Suprapubic skin (tissue), 4 donors: ENCODE measurements around the gene HBS1L. TPM values are rescaled to one million over a fixed set of nuclear protein-coding genes. Genes with fewer than 3 reads are reported as not detected.

Experiments used
- DNase-seq, 2 donors: peaks; one replicate each; pipeline ENCODE4 v3.0.0-alpha.2; 2019; ENCODE audit warnings: low spot score in 2 of 2
- H3K27ac ChIP-seq: fragments of 200-600 bp; sonication (generic); one replicate; pipeline ENCODE4 v1.5.1; 2019
- H3K27me3 ChIP-seq: fragments of 200-600 bp; sonication (generic); one replicate; pipeline ENCODE4 v1.5.1; 2019
- H3K36me3 ChIP-seq: fragments of 200-600 bp; sonication (generic); one replicate; pipeline ENCODE4 v1.5.1; 2019
- H3K4me1 ChIP-seq: fragments of 200-600 bp; sonication (generic); one replicate; pipeline ENCODE4 v1.5.1; 2019
- H3K4me3 ChIP-seq: fragments of 200-600 bp; sonication (generic); one replicate; pipeline ENCODE4 v1.5.1; 2019; ENCODE audit warnings: mild to moderate bottlenecking
- H3K9me3 ChIP-seq: fragments of 200-600 bp; sonication (generic); one replicate; pipeline ENCODE4 v1.5.1; 2019
- CTCF ChIP-seq, 2 donors: fragments of 200-600 bp in 1 of 2; fragments of 450-650 bp in 1 of 2; sonication (generic) in 1 of 2; IDR thresholded peaks; one replicate each; pipeline ENCODE4 v1.5.1; 2016 to 2019; ENCODE audit warnings: antibody characterized with exemption in 2 of 2, mild to moderate bottlenecking in 1 of 2, moderate library complexity in 1 of 2
- EP300 ChIP-seq: sonication (generic); formaldehyde crosslinking; IDR thresholded peaks from one replicate; pipeline ENCODE4 v1.6.1; 2017; ENCODE audit warnings: antibody characterized with exemption
- POLR2A ChIP-seq, 2 donors: fragments of 450-650 bp; IDR thresholded peaks; one replicate each; pipeline ENCODE4 v1.6.1; 2017; ENCODE audit warnings: antibody characterized with exemption in 2 of 2, mild to moderate bottlenecking in 2 of 2, moderate library complexity in 2 of 2
- POLR2AphosphoS5 ChIP-seq, 3 donors: sonication (generic); formaldehyde crosslinking; IDR thresholded peaks; one replicate each; pipeline ENCODE4 v1.6.1; 2017; ENCODE audit warnings: antibody characterized with exemption in 3 of 3
- WGBS: methylation state at CpG from one replicate; pipeline ENCODE4 v1.1.5; 2018; 5-methylcytosine and 5-hydroxymethylcytosine counted together
- total RNA-seq, 4 donors: library from RNA; depleted of rRNA; stranded (reverse); fragments of >200 nt; gene quantifications; one replicate each; pipeline ENCODE4 v1.1.0, GENCODE V29; 2016

HBS1L gene
- total RNA-seq, 4 donors from 2014 or later, result 33.9 to 43.0 (median 36.1) TPM

- Histone ChIP-seq H3K4me1 (no peaks in the 10 kb centered on the region), H3K4me3 (no peak overlapping the region), H3K9me3 (no peaks in the 10 kb centered on the region), H3K27me3 (no peaks in the 10 kb centered on the region), H3K27ac (no peak overlapping the region), H3K36me3 (no peaks in the 10 kb centered on the region)
- no peak for TF ChIP-seq CTCF (IDR thresholded peaks at IDR 0.05)
- TF ChIP-seq POLR2A (IDR thresholded peaks at IDR 0.05), result no peak
- TF ChIP-seq POLR2AphosphoS5 (IDR thresholded peaks at IDR 0.05), result no peak
- no peak for TF ChIP-seq EP300
- 76% methylated on average over 1 of the region's 1 CpG for WGBS
- DNase-seq, result no peak
Observed at GRCh38 chr6:135008941-135009290, 45.7 kb downstream of the HBS1L start.

GRCh38 chr6:135008072-135008940, 46.3 kb downstream of the HBS1L start:
- H3K27me3 ChIP-seq, result no peaks in the 10 kb centered on the region
- DNase-seq, result no peak
- no peaks in the 10 kb centered on the region for H3K4me1 ChIP-seq
- 83% methylated on average over 6 of the region's 6 CpGs for WGBS
- no peak overlapping the region for H3K27ac ChIP-seq
- no peaks in the 10 kb centered on the region for H3K36me3 ChIP-seq
- TF ChIP-seq EP300 (no peak), POLR2AphosphoS5 (IDR thresholded peaks at IDR 0.05) (no peak), POLR2A (IDR thresholded peaks at IDR 0.05) (no peak), CTCF (IDR thresholded peaks at IDR 0.05) (no peak)
- no peak overlapping the region for H3K4me3 ChIP-seq
- no peaks in the 10 kb centered on the region for H3K9me3 ChIP-seq

GRCh38 chr6:135006386-135006914, 48.2 kb downstream of the HBS1L start:
- 94% methylated on average over 3 of the region's 3 CpGs for WGBS
- no peak for TF ChIP-seq POLR2AphosphoS5 (IDR thresholded peaks at IDR 0.05)
- TF ChIP-seq POLR2A (IDR thresholded peaks at IDR 0.05), result no peak
- no peak for TF ChIP-seq EP300
- no peak for TF ChIP-seq CTCF (IDR thresholded peaks at IDR 0.05)
- Histone ChIP-seq H3K4me1 (no peaks in the 10 kb centered on the region), H3K4me3 (no peak overlapping the region), H3K9me3 (no peaks in the 10 kb centered on the region), H3K27ac (no peak overlapping the region), H3K27me3 (no peaks in the 10 kb centered on the region), H3K36me3 (no peaks in the 10 kb centered on the region)
- DNase-seq, result no peak

GRCh38 chr6:135004399-135004798, 50.2 kb downstream of the HBS1L start:
- 93% methylated on average over 2 of the region's 2 CpGs for WGBS
- Histone ChIP-seq H3K4me3 (no peak overlapping the region), H3K27ac (no peak overlapping the region), H3K4me1 (no peaks in the 10 kb centered on the region), H3K27me3 (no peaks in the 10 kb centered on the region), H3K36me3 (no peaks in the 10 kb centered on the region), H3K9me3 (no peaks in the 10 kb centered on the region)
- DNase-seq, result no peak
- TF ChIP-seq POLR2AphosphoS5 (IDR thresholded peaks at IDR 0.05), result no peak
- TF ChIP-seq POLR2A (IDR thresholded peaks at IDR 0.05), result no peak
- TF ChIP-seq CTCF (IDR thresholded peaks at IDR 0.05), result no peak
- TF ChIP-seq EP300, result no peak

- WGBS, result 84% methylated on average over 6 of the region's 6 CpGs
- TF ChIP-seq POLR2A (IDR thresholded peaks at IDR 0.05) (no peak), CTCF (IDR thresholded peaks at IDR 0.05) (no peak), POLR2AphosphoS5 (IDR thresholded peaks at IDR 0.05) (no peak), EP300 (no peak)
Observed at GRCh38 chr6:135002974-135003703, 51.5 kb downstream of the HBS1L start.

More at GRCh38 chr6:135002974-135003703, 51.5 kb downstream of the HBS1L start:
- no peaks in the 10 kb centered on the region for H3K4me1 ChIP-seq
- H3K27me3 ChIP-seq, result no peaks in the 10 kb centered on the region
- no peaks in the 10 kb centered on the region for H3K9me3 ChIP-seq
- H3K36me3 ChIP-seq, result peaks cover 4% of the 10 kb centered on the region
- DNase-seq, result no peak
- H3K4me3 ChIP-seq, result no peak overlapping the region
- no peak overlapping the region for H3K27ac ChIP-seq
